HepG2 (cell line): ENCODE data around the gene CCL4L2. TPM values are rescaled to one million over a fixed set of nuclear protein-coding genes. Genes with fewer than 3 reads are reported as not detected.

Experiments
- HNRNPK ChIP-seq: fragments of 200-400 bp; formaldehyde crosslinking; IDR thresholded peaks from 2 replicates; pipeline ENCODE4 v1.6.1; 2018; ENCODE audit warnings: low read length, low read depth, moderate library complexity, mild to moderate bottlenecking; ENCODE audit not compliant: poor library complexity, severe bottlenecking
- KAT2B ChIP-seq: fragments of 150-350 bp; IDR thresholded peaks from 2 replicates; pipeline ENCODE4 v1.6.1; 2014; ENCODE audit warnings: low read depth, low read length, borderline replicate concordance
- PAX8 ChIP-seq: sonication (generic); formaldehyde crosslinking; IDR thresholded peaks from 2 replicates; pipeline ENCODE4 v1.8.0; 2022; ENCODE audit warnings: mild to moderate bottlenecking, missing genetic modification reagents, borderline replicate concordance
- PHF5A ChIP-seq: IDR thresholded peaks from one replicate; pipeline ENCODE4 v1.6.1; 2018; ENCODE audit warnings: low read depth, missing genetic modification reagents; ENCODE audit not compliant: unreplicated experiment
- PHF8 ChIP-seq: sonication (generic); formaldehyde crosslinking; IDR thresholded peaks from 2 replicates; pipeline ENCODE4 v1.5.0; 2020; ENCODE audit warnings: missing genetic modification reagents
- RAD51 ChIP-seq: fragments of 450-650 bp; IDR thresholded peaks from 2 replicates; pipeline ENCODE4 v1.6.1; 2016; ENCODE audit warnings: borderline replicate concordance
- REL ChIP-seq: sonication (generic); formaldehyde crosslinking; conservative IDR thresholded peaks from 2 replicates; pipeline ENCODE4 v1.8.0; 2022; ENCODE audit warnings: mild to moderate bottlenecking, missing genetic modification reagents, moderate library complexity
- RORA ChIP-seq: sonication (generic); formaldehyde crosslinking; IDR thresholded peaks from 2 replicates; pipeline ENCODE4 v1.5.0; 2020; ENCODE audit warnings: mild to moderate bottlenecking, missing genetic modification reagents, moderate library complexity
- SP2 ChIP-seq: sonication (generic); formaldehyde crosslinking; IDR thresholded peaks from 2 replicates; pipeline ENCODE4 v1.5.1; 2020; ENCODE audit warnings: mild to moderate bottlenecking, missing genetic modification reagents
- TCF12 ChIP-seq, 2 experiments: fragments of 450-650 bp in 1 of 2; sonication (generic) in 1 of 2; formaldehyde crosslinking in 1 of 2; IDR thresholded peaks; 2 replicates each; pipeline versions ENCODE4 v1.6.1 to v1.8.0; 2017 to 2022; ENCODE audit warnings: antibody characterized with exemption in 1 of 2, mild to moderate bottlenecking in 1 of 2, missing genetic modification reagents in 1 of 2, moderate library complexity in 1 of 2
- TEAD2 ChIP-seq: sonication (generic); formaldehyde crosslinking; IDR thresholded peaks from 2 replicates; pipeline ENCODE4 v1.9.0; 2021; ENCODE audit warnings: missing genetic modification reagents
- TOE1 ChIP-seq: sonication (generic); formaldehyde crosslinking; IDR thresholded peaks from 2 replicates; pipeline ENCODE4 v1.4.0; 2020; ENCODE audit warnings: mild to moderate bottlenecking, missing genetic modification reagents
- WIZ ChIP-seq: sonication (generic); formaldehyde crosslinking; IDR thresholded peaks from 2 replicates; pipeline ENCODE4 v1.5.1; 2020; ENCODE audit warnings: mild to moderate bottlenecking, missing genetic modification reagents
- ZNF263 ChIP-seq: sonication (generic); formaldehyde crosslinking; IDR thresholded peaks from 2 replicates; pipeline ENCODE4 v1.4.0; 2020; ENCODE audit warnings: missing genetic modification reagents
- ZNF564 ChIP-seq: sonication (generic); formaldehyde crosslinking; IDR thresholded peaks from 2 replicates; pipeline ENCODE4 v1.8.1; 2023; ENCODE audit warnings: mild to moderate bottlenecking, missing genetic modification reagents
- ZNF713 ChIP-seq: sonication (generic); formaldehyde crosslinking; IDR thresholded peaks from 2 replicates; pipeline ENCODE4 v1.4.0; 2020; ENCODE audit warnings: mild to moderate bottlenecking, missing genetic modification reagents
- polyA plus RNA-seq, 8 experiments: library from polyadenylated mRNA; depleted of rRNA in 3 of 8; stranded (reverse) in 7 of 8; unstranded in 1 of 8; fragments of >200 nt; fragmentation: Illumina TruSeq in 4 of 8; extraction: Trizol in 4 of 8; gene quantifications; 2 replicates each; pipeline versions ENCODE4 v1.2.1 to v1.2.3, GENCODE V29; 2011 to 2016; ENCODE audit warnings: low read depth in 4 of 8, missing spikeins in 1 of 8, mixed read lengths in 1 of 8; ENCODE audit not compliant: insufficient read depth in 1 of 8
- total RNA-seq, 5 experiments: library from RNA; depleted of rRNA; stranded (reverse); fragments of >200 nt; fragmentation: Illumina TruSeq; extraction: Trizol; gene quantifications; 2 replicates each; pipeline ENCODE4 v1.2.3, GENCODE V29; 2016; ENCODE audit warnings: low read depth in 1 of 5
- TF ChIP-seq, protein P1 (sequence below): sonication (generic); formaldehyde crosslinking; IDR thresholded peaks from 2 replicates; pipeline ENCODE4 v1.5.1; 2020; ENCODE audit warnings: missing genetic modification reagents, mild to moderate bottlenecking, borderline replicate concordance
- TF ChIP-seq, protein P2 (sequence below): sonication (generic); formaldehyde crosslinking; conservative IDR thresholded peaks from 2 replicates; pipeline ENCODE4 v1.4.0; 2020; ENCODE audit warnings: missing genetic modification reagents
- TF ChIP-seq, protein P3 (sequence below): sonication (generic); formaldehyde crosslinking; IDR thresholded peaks from 2 replicates; pipeline ENCODE4 v1.4.0; 2020; ENCODE audit warnings: mild to moderate bottlenecking, missing genetic modification reagents
- TF ChIP-seq, protein P4 (sequence below): sonication (generic); formaldehyde crosslinking; IDR thresholded peaks from 2 replicates; pipeline ENCODE4 v1.9.0; 2022; ENCODE audit warnings: missing genetic modification reagents, mild to moderate bottlenecking, borderline replicate concordance

Gene CCL4L2
- total and polyA plus RNA-seq, 2 of the 13 experiments (the other 11 are each of a cell fraction or from before 2014, with no cell fraction given), result not detected

DNA sequence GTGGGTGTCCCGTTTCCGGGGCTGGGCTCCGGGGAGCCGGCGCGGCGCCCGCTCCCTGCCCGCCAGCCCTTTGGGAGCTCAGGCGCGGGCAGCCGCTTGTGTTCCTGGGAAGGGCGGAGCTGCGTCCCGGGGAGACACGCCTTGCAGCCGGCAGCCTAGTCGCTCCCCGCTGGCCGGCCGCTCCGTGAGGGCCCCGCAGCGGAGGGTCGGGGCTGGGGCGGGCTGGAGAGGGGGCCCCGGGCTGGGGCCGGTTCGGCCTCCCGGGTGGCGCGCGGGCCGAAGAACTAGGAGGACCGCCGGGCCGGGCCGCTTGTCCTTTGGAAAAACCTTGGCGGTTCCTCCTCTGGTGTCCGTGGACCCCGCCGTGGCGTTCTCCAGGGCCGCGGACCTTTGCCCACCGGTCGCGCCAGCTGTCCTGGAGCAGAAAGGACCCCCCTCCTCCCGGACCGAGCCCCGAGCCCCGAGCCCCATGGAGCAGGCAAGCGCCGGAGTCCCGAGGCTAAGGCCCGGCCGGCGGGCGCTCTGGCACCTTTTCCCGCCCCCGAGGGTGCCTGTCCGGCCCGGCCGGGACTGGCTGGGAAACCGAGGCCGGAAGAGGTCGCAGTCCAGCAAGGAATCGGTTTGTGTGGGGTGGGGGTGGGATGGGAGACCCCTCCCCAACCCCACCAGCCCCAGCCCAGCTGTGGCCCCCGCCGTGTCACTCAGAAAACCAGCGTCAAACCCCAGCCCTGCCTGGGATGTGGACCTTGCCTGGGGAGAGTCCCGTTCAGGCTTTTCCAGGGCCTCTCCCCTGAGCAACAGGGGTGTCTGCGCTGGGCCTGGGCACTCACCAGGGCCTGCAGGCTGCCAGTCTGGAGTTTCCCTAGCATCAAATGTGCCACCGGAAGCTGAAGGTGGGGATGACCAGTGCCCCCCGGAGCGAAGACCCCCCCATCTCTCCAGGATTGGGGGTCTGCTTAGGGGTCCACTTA lies 27.6 kb upstream of the CCL4L2 start (continued):
- TF ChIP-seq, protein P1, sequence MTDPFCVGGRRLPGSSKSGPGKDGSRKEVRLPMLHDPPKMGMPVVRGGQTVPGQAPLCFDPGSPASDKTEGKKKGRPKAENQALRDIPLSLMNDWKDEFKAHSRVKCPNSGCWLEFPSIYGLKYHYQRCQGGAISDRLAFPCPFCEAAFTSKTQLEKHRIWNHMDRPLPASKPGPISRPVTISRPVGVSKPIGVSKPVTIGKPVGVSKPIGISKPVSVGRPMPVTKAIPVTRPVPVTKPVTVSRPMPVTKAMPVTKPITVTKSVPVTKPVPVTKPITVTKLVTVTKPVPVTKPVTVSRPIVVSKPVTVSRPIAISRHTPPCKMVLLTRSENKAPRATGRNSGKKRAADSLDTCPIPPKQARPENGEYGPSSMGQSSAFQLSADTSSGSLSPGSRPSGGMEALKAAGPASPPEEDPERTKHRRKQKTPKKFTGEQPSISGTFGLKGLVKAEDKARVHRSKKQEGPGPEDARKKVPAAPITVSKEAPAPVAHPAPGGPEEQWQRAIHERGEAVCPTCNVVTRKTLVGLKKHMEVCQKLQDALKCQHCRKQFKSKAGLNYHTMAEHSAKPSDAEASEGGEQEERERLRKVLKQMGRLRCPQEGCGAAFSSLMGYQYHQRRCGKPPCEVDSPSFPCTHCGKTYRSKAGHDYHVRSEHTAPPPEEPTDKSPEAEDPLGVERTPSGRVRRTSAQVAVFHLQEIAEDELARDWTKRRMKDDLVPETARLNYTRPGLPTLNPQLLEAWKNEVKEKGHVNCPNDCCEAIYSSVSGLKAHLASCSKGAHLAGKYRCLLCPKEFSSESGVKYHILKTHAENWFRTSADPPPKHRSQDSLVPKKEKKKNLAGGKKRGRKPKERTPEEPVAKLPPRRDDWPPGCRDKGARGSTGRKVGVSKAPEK (CRISPR knock-in tag), result no peak
- peak; percentile 25 for TF ChIP-seq HNRNPK
- no peak for TF ChIP-seq ZNF564
- TF ChIP-seq REL, result no peak
- TF ChIP-seq, protein P2, sequence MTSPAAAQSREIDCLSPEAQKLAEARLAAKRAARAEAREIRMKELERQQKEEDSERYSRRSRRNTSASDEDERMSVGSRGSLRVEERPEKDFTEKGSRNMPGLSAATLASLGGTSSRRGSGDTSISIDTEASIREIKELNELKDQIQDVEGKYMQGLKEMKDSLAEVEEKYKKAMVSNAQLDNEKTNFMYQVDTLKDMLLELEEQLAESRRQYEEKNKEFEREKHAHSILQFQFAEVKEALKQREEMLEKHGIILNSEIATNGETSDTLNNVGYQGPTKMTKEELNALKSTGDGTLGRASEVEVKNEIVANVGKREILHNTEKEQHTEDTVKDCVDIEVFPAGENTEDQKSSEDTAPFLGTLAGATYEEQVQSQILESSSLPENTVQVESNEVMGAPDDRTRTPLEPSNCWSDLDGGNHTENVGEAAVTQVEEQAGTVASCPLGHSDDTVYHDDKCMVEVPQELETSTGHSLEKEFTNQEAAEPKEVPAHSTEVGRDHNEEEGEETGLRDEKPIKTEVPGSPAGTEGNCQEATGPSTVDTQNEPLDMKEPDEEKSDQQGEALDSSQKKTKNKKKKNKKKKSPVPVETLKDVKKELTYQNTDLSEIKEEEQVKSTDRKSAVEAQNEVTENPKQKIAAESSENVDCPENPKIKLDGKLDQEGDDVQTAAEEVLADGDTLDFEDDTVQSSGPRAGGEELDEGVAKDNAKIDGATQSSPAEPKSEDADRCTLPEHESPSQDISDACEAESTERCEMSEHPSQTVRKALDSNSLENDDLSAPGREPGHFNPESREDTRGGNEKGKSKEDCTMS (CRISPR knock-in tag), result no peak
- no peak for TF ChIP-seq ZNF263 (CRISPR knock-in tag)
- no peak for TF ChIP-seq RORA (CRISPR knock-in tag)
- peak; percentile 6; the same call in 1 of the 2 replicates for TF ChIP-seq PHF8 (CRISPR knock-in tag)
- TF ChIP-seq RAD51, result no peak
- TF ChIP-seq, protein P3, sequence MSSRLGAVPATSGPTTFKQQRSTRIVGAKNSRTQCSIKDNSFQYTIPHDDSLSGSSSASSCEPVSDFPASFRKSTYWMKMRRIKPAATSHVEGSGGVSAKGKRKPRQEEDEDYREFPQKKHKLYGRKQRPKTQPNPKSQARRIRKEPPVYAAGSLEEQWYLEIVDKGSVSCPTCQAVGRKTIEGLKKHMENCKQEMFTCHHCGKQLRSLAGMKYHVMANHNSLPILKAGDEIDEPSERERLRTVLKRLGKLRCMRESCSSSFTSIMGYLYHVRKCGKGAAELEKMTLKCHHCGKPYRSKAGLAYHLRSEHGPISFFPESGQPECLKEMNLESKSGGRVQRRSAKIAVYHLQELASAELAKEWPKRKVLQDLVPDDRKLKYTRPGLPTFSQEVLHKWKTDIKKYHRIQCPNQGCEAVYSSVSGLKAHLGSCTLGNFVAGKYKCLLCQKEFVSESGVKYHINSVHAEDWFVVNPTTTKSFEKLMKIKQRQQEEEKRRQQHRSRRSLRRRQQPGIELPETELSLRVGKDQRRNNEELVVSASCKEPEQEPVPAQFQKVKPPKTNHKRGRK (CRISPR knock-in tag), result no peak
- TF ChIP-seq SP2 (CRISPR knock-in tag), result no peak
- TF ChIP-seq, protein P4, sequence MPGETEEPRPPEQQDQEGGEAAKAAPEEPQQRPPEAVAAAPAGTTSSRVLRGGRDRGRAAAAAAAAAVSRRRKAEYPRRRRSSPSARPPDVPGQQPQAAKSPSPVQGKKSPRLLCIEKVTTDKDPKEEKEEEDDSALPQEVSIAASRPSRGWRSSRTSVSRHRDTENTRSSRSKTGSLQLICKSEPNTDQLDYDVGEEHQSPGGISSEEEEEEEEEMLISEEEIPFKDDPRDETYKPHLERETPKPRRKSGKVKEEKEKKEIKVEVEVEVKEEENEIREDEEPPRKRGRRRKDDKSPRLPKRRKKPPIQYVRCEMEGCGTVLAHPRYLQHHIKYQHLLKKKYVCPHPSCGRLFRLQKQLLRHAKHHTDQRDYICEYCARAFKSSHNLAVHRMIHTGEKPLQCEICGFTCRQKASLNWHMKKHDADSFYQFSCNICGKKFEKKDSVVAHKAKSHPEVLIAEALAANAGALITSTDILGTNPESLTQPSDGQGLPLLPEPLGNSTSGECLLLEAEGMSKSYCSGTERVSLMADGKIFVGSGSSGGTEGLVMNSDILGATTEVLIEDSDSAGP (CRISPR knock-in tag), result no peak
- no peak for TF ChIP-seq PAX8 (CRISPR knock-in tag)
- no peak for TF ChIP-seq TCF12 (IDR thresholded peaks at IDR 0.05)
- peak; percentile 64; the same call in 1 of the 2 replicates for TF ChIP-seq TCF12 (CRISPR knock-in tag; IDR thresholded peaks at IDR 0.05)
- TF ChIP-seq TOE1, result no peak
- no peak for TF ChIP-seq WIZ (CRISPR knock-in tag)
- TF ChIP-seq TEAD2 (CRISPR knock-in tag), result no peak
- 0 out of 2 replicates have a peak, but pooled peaks have one; percentile 37 for TF ChIP-seq ZNF713
- TF ChIP-seq PHF5A (CRISPR knock-in tag), result no peak
- TF ChIP-seq KAT2B, result no peak
